GM19328 (cell line): ENCODE data around the gene CPB2.

Experiments
- ATAC-seq: cut with Tn5 transposase; IDR thresholded peaks from one replicate; pipeline ENCODE4 v1.9.1; 2021; ENCODE audit warnings: mild to moderate bottlenecking, moderate library complexity; ENCODE audit not compliant: unreplicated experiment

CPB2 gene

GRCh38 chr13:46104868-46105267 is at the start of gene CPB2:
Gene CPB2, minus strand, starts transcription at chr13:46105033. Its CDS starts 24 bp downstream, at chr13:46105009.
- ATAC-seq = no peak

- no peak for ATAC-seq
Observed at GRCh38 chr13:46154136-46154801, 49.4 kb upstream of the CPB2 start.

GRCh38 chr13:46152627-46153328 is 47.9 kb upstream of the CPB2 start:
- ATAC-seq = no peak

GRCh38 chr13:46150134-46150693 is 45.4 kb upstream of the CPB2 start:
- ATAC-seq = no peak

- ATAC-seq = no peak
Observed at GRCh38 chr13:46149272-46150133, 44.7 kb upstream of the CPB2 start.

- no peak for ATAC-seq
Observed at GRCh38 chr13:46146898-46147297, 42.1 kb upstream of the CPB2 start.

- ATAC-seq = no peak
Observed at GRCh38 chr13:46145950-46146349, 41.1 kb upstream of the CPB2 start.

GRCh38 chr13:46145135-46145534 is 40.3 kb upstream of the CPB2 start:
- ATAC-seq = no peak

- no peak for ATAC-seq
Observed at GRCh38 chr13:46143184-46143701, 38.4 kb upstream of the CPB2 start.

- no peak for ATAC-seq
Observed at GRCh38 chr13:46142776-46143175, 37.9 kb upstream of the CPB2 start.

- ATAC-seq = no peak
Observed at GRCh38 chr13:46140044-46140443, 35.2 kb upstream of the CPB2 start.

- no peak for ATAC-seq
Observed at GRCh38 chr13:46137627-46138317, 32.9 kb upstream of the CPB2 start.

GRCh38 chr13:46136688-46137087 is 31.9 kb upstream of the CPB2 start:
- ATAC-seq = no peak

- ATAC-seq = no peak
Observed at GRCh38 chr13:46134961-46135522, 30.2 kb upstream of the CPB2 start.

- no peak for ATAC-seq
Observed at GRCh38 chr13:46134494-46134893, 29.7 kb upstream of the CPB2 start.

- no peak for ATAC-seq
Observed at GRCh38 chr13:46132109-46132508, 27.3 kb upstream of the CPB2 start.

GRCh38 chr13:46131705-46132104 is 26.9 kb upstream of the CPB2 start:
- no peak for ATAC-seq

- no peak for ATAC-seq
Observed at GRCh38 chr13:46129955-46130618, 25.3 kb upstream of the CPB2 start.

GRCh38 chr13:46129124-46129523 is 24.3 kb upstream of the CPB2 start:
- no peak for ATAC-seq
